Astrocyte (in vitro differentiated cells and primary cell): ENCODE data around the gene CAMK1D.

ENCODE experiments used
- EZH2 ChIP-seq: IDR thresholded peaks from 2 replicates; pipeline ENCODE4 v1.6.1; 2012; ENCODE audit warnings: mild to moderate bottlenecking, low read length, inconsistent platforms; ENCODE audit not compliant: insufficient read depth
- TF ChIP-seq, protein P1 (sequence below): IDR thresholded peaks from 2 replicates; pipeline ENCODE4 v1.5.1; 2011; ENCODE audit warnings: low read depth, mild to moderate bottlenecking, inconsistent platforms, low read length, moderate library complexity; ENCODE audit not compliant: insufficient read depth

DNA sequence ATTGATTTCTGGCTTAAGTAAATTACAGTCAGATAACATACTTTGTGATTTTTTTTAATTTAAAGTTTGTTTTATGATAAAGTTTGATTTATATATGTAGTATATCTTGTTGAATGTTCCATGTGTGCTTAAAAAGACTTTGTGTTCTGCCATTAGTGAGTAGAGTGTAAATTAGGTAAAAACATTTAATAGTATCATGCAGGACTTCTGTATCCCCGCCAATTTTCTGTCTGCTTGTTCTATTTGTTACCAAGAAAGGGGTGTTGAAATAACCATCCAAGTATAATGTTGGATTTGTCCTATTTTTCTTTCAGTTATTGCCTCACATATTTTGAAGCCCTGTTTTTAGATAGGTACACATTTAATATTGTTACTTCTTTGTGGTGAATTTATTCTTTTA lies 172.1 kb downstream of the CAMK1D start:
- TF ChIP-seq, protein P1, sequence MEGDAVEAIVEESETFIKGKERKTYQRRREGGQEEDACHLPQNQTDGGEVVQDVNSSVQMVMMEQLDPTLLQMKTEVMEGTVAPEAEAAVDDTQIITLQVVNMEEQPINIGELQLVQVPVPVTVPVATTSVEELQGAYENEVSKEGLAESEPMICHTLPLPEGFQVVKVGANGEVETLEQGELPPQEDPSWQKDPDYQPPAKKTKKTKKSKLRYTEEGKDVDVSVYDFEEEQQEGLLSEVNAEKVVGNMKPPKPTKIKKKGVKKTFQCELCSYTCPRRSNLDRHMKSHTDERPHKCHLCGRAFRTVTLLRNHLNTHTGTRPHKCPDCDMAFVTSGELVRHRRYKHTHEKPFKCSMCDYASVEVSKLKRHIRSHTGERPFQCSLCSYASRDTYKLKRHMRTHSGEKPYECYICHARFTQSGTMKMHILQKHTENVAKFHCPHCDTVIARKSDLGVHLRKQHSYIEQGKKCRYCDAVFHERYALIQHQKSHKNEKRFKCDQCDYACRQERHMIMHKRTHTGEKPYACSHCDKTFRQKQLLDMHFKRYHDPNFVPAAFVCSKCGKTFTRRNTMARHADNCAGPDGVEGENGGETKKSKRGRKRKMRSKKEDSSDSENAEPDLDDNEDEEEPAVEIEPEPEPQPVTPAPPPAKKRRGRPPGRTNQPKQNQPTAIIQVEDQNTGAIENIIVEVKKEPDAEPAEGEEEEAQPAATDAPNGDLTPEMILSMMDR = no peak
- TF ChIP-seq EZH2 = no peak
